Lower lobe of right lung (tissue), 2 donors: ENCODE measurements around the gene PLEKHM3. TPM values are rescaled to one million over a fixed set of nuclear protein-coding genes. Genes with fewer than 3 reads are reported as not detected.

Experiments
- ATAC-seq, 2 donors: fragments of 200-7000 bp; cut with Tn5 transposase; one replicate each; pipeline ENCODE4 v1.9.1; 2020 to 2022; ENCODE audit warnings: mild to moderate bottlenecking in 2 of 2, moderate library complexity in 2 of 2
- DNase-seq: peaks from one replicate; pipeline ENCODE4 v3.0.0-alpha.2; 2020
- H3K27ac ChIP-seq: fragments of 200-600 bp; one replicate; pipeline ENCODE4 v1.8.0; 2022
- H3K27me3 ChIP-seq: fragments of 200-600 bp; one replicate; pipeline ENCODE4 v1.8.0; 2022; ENCODE audit warnings: low read depth
- H3K36me3 ChIP-seq: fragments of 200-600 bp; one replicate; pipeline ENCODE4 v1.8.0; 2022; ENCODE audit warnings: mild to moderate bottlenecking
- H3K4me1 ChIP-seq: fragments of 200-600 bp; one replicate; pipeline ENCODE4 v1.8.0; 2022
- H3K4me3 ChIP-seq: fragments of 200-600 bp; one replicate; pipeline ENCODE4 v1.8.0; 2022; ENCODE audit warnings: mild to moderate bottlenecking
- H3K9me3 ChIP-seq: fragments of 200-600 bp; one replicate; pipeline ENCODE4 v1.8.0; 2022
- CTCF ChIP-seq: fragments of 200-600 bp; IDR thresholded peaks from one replicate; pipeline ENCODE4 v1.8.0; 2022; ENCODE audit warnings: antibody characterized with exemption, mild to moderate bottlenecking
- intact Hi-C: fragments of 100-400 bp; cut with DNase I; formaldehyde crosslinking; loops from one replicate; pipeline ENCODE4 v1.11.0; 2022
- total RNA-seq: library from RNA; stranded (reverse); fragmentation: NEBNext Ultra II Directional; extraction: Animal tissue kit (Norgen Biotek cat#: 25700); gene quantifications from one replicate; pipeline ENCODE4 v1.2.1, GENCODE V29; 2021
- donor health status: DM: no; HTN: yes; CAD: no; lungs with severe emphysema.

Gene PLEKHM3
- total RNA-seq, 1 donor from 2014 or later = 25.8 TPM

- H3K4me3 ChIP-seq = no peak overlapping the region
- H3K9me3 ChIP-seq = no peaks in the 10 kb centered on the region
- no peak for TF ChIP-seq CTCF
- intact Hi-C loops = no loop called here
- no peaks in the 10 kb centered on the region for H3K27me3 ChIP-seq
- ATAC-seq (no peak), DNase-seq (no peak)
- no peaks in the 10 kb centered on the region for H3K36me3 ChIP-seq
- H3K4me1 ChIP-seq = no peaks in the 10 kb centered on the region
- no peak overlapping the region for H3K27ac ChIP-seq
These were observed 16.7 kb upstream of the PLEKHM3 start for GRCh38 chr2:208042041-208042440.

GRCh38 chr2:208040199-208041171, 15.2 kb upstream of the PLEKHM3 start:
- Histone ChIP-seq H3K27ac (no peak overlapping the region), H3K4me3 (no peak overlapping the region), H3K4me1 (no peaks in the 10 kb centered on the region), H3K36me3 (no peaks in the 10 kb centered on the region), H3K27me3 (no peaks in the 10 kb centered on the region), H3K9me3 (no peaks in the 10 kb centered on the region)
- DNase-seq (peak; percentile 77), ATAC-seq (peak; percentile 87 to 88)
- intact Hi-C loops = no loop called here
- peak; percentile 79 for TF ChIP-seq CTCF

GRCh38 chr2:208039376-208040110, 14.2 kb upstream of the PLEKHM3 start:
- Histone ChIP-seq H3K9me3 (no peaks in the 10 kb centered on the region), H3K27me3 (no peaks in the 10 kb centered on the region), H3K4me3 (no peak overlapping the region), H3K4me1 (no peaks in the 10 kb centered on the region), H3K36me3 (no peaks in the 10 kb centered on the region), H3K27ac (no peak overlapping the region)
- no peak for ATAC-seq
- intact Hi-C loops = loop anchor here (10.0 kb wide), 1 partner anchor 275 kb away; the partner anchor contains the start of gene FZD5
- TF ChIP-seq CTCF = no peak
- DNase-seq = no peak

- intact Hi-C loops = loop anchor here (10.0 kb wide), 1 partner anchor 273 kb away; the partner anchor contains the start of gene FZD5
- TF ChIP-seq CTCF = no peak
- Histone ChIP-seq H3K4me1 (no peaks in the 10 kb centered on the region), H3K4me3 (no peak overlapping the region), H3K9me3 (no peaks in the 10 kb centered on the region), H3K27ac (no peak overlapping the region), H3K36me3 (no peaks in the 10 kb centered on the region), H3K27me3 (no peaks in the 10 kb centered on the region)
- no peak for DNase-seq
- no peak for ATAC-seq
These were observed 12.5 kb upstream of the PLEKHM3 start for GRCh38 chr2:208037564-208038487.

- intact Hi-C loops = loop anchor here (10.0 kb wide), 1 partner anchor 272 kb away; the partner anchor contains the start of gene FZD5
- no peak for TF ChIP-seq CTCF
- Histone ChIP-seq H3K27ac (no peak overlapping the region), H3K9me3 (no peaks in the 10 kb centered on the region), H3K36me3 (no peaks in the 10 kb centered on the region), H3K4me3 (no peak overlapping the region), H3K4me1 (peaks cover 13% of the 10 kb centered on the region), H3K27me3 (no peaks in the 10 kb centered on the region)
- ATAC-seq = no peak
- DNase-seq = no peak
These were observed 11.0 kb upstream of the PLEKHM3 start for GRCh38 chr2:208036357-208036756.
